Ectodermal cell (in vitro differentiated cells): Measurements from ENCODE around the gene ZMIZ1.
A peak's percentile ranks its signal among the peaks of the same experiment; 100 is the strongest.

Experiments used
- H3K27ac ChIP-seq: 2 replicates; pipeline ENCODE4 v1.7.0; 2013; ENCODE audit warnings: mild to moderate bottlenecking, low read depth, low read length; ENCODE audit not compliant: insufficient read depth, poor library complexity, severe bottlenecking
- H3K27me3 ChIP-seq: 2 replicates; pipeline ENCODE4 v1.7.0; 2013; ENCODE audit warnings: mild to moderate bottlenecking, low read length; ENCODE audit not compliant: insufficient read depth, control insufficient read depth, poor library complexity, severe bottlenecking
- H3K36me3 ChIP-seq: one replicate; pipeline ENCODE4 v1.7.0; 2013; ENCODE audit warnings: low read length; ENCODE audit not compliant: control insufficient read depth, insufficient read depth
- H3K4me1 ChIP-seq: one replicate; pipeline ENCODE4 v1.7.0; 2013; ENCODE audit warnings: low read length; ENCODE audit not compliant: control insufficient read depth, insufficient read depth
- H3K4me3 ChIP-seq: 2 replicates; pipeline ENCODE4 v1.7.0; 2013; ENCODE audit warnings: low read depth, low read length, control low read depth; ENCODE audit not compliant: insufficient read depth
- H3K9me3 ChIP-seq: 2 replicates; pipeline ENCODE4 v1.7.0; 2013; ENCODE audit warnings: mild to moderate bottlenecking, low read length, moderate library complexity; ENCODE audit not compliant: control insufficient read depth
- WGBS, 2 experiments: methylation state at CpG; one replicate each; pipeline ENCODE4 v1.1.7; 2013; ENCODE audit warnings: missing lambda C conversion rate in 2 of 2; 5-methylcytosine and 5-hydroxymethylcytosine counted together

Gene ZMIZ1

DNA sequence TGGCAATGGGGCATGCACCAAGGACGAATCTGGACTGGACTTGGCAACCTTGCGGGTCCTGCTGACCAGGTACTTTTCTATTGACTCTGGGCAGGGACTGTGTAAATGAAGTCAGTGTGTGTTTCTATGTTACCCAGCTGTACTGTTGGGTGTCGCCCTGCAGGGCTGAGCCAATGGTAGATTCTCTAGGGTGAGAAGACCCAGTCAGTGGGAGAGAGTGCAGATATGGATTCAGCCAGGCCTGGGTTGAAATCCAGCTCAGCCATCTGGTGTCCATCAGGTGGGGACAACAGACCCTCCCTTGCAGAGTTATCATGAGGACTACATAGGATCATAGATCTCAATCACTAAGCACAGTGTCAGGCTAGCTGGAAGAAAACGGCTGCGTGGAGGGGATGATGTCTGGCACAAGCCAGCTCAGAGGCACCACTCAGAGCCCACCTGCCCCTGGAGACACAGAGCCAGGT, 273.6 kb downstream of the ZMIZ1 start:
- Histone ChIP-seq H3K27ac (no peak overlapping the region), H3K4me3 (no peak overlapping the region), H3K36me3 (no peaks in the 10 kb centered on the region), H3K9me3 (no peaks in the 10 kb centered on the region), H3K4me1 (peaks cover 13% of the 10 kb centered on the region), H3K27me3 (no peaks in the 10 kb centered on the region)
- 95 to 96% methylated on average over 5 of the region's 5 CpGs for WGBS, 2 experiments

DNA sequence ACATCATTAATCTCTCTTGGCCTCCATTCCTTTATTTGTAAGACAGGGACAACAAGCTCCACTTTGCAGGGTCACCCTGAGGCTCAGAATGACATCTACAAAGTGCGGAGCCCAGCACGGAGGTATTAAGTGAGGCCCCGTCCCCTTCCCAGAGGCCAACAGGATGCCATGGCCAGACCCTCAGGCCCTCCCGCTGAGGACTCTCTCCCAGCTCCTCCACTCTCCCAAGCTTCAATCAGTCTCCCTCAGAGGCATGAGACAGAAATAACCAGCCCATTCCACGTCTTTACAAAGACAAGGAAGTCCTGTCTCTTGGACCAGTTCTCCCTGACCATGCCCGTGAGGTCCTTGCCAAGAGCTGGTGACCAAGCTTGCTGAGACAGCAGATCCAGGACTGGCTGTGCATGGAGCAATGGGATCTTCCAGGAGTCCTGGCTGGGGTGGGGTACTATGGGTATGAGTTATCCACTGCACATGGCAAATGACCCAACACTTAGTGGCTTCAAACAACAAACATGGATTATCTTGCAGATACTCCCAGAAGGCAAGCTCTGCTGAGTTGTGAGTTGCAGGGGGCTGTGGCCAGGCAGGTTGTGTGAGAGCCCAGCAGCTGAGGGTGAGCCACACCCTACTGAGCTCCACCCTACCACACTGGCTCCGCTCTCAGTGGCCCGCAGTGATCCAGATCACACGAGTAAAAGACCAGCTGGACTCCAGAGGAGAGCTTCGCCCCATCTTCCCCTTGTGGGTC, 274.2 kb downstream of the ZMIZ1 start:
- H3K4me3 ChIP-seq, result no peak overlapping the region
- peaks cover 13% of the 10 kb centered on the region for H3K4me1 ChIP-seq
- no peaks in the 10 kb centered on the region for H3K9me3 ChIP-seq
- no peaks in the 10 kb centered on the region for H3K36me3 ChIP-seq
- 91 to 92% methylated on average over 10 of the region's 10 CpGs for WGBS, 2 experiments
- H3K27ac ChIP-seq, result no peak overlapping the region
- H3K27me3 ChIP-seq, result no peaks in the 10 kb centered on the region

DNA sequence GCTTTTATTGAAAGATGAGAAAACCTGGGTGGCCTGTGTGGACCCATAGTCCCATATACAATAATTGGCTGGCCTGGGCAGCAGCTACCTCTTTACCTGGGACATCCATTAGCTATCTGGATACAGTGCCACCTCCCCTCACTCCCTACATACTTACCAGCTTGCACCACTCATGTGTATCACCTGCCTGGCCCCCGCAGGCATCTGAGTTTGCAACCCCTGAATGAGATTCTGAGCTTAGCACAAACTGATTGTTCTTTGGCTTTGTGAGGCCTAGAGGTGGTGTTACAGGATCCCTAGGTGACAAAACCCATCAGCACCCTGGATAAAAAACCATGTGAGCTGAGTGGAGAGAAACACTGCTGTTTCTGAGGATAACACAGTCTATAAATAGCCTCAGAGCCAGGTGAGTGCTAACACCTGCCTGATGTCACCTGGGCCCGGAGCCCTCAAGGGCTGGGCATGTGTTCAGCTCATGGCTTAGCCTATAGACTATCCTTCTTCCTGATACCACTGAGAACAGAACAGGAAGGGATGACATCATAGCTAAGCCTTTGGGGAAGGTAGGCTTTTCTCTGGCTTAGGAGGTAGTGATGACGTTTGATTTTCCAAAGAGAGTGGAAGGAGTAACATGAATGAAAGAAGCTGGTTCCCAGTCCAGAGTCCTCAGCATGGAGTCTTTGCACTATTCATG, 275.9 kb downstream of the ZMIZ1 start:
- Histone ChIP-seq H3K4me1 (peaks cover 13% of the 10 kb centered on the region), H3K9me3 (no peaks in the 10 kb centered on the region), H3K27ac (no peak overlapping the region), H3K36me3 (no peaks in the 10 kb centered on the region), H3K27me3 (no peaks in the 10 kb centered on the region), H3K4me3 (no peak overlapping the region)
- 69 to 78% methylated on average over 3 of the region's 3 CpGs for WGBS, 2 experiments

DNA sequence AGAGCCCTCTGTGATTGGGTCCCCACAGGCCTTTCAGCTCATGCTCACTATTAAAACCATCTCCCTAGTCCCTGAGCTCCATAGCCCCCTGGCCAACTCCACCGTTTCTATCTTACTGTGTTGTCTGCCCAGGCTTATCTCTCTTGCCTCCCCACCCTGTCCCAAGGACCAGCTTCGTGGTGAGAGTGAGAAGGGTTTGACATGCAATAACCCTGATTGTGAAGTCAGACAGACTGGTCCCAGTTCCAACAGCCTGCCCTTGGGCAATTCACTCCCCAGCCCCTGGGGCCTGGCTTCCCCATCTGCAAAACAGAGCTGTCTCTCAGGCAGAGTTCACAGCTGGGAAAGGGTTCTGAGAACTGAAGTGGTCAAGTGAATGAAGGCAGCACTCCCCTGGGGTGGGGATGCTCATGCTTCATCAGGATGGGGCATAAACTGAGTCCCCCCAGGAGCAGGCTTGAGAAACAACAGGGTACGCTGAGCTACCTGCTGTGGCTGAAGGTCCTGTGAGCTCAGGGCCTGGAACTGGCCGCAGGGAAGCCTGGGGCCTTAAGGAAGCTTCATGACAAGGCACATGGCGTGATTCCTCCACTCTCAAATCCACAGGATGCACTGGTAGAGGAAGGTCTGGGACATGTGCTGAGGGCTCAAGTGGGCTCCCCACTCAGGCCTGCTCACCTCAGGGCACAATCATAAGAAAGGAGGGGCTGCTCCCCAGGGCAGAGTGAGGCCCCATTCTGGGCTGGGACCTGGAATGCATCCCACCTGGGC, 276.7 kb downstream of the ZMIZ1 start:
- H3K9me3 ChIP-seq, result no peaks in the 10 kb centered on the region
- no peak overlapping the region for H3K27ac ChIP-seq
- 76 to 80% methylated on average over 5 of the region's 5 CpGs for WGBS, 2 experiments
- no peaks in the 10 kb centered on the region for H3K27me3 ChIP-seq
- H3K36me3 ChIP-seq, result peaks cover 1% of the 10 kb centered on the region
- H3K4me1 ChIP-seq, result peaks cover 13% of the 10 kb centered on the region
- H3K4me3 ChIP-seq, result no peak overlapping the region

DNA sequence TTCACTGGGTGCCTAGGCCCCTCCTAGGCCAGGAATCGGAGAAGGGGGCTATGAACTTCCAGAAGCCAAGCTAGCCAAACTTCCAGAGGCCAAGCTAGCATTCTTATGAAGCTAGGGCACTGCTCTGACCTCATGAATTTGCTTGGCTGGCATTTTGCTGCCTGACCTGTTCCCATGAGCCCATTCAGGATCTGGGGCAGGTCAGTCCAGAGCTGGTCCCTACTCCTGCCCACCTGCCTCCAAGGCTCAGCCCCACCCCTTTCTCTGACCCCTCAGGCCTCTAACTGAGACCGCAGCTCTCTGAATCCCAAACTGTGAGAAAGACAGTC, 277.2 kb downstream of the ZMIZ1 start:
- Histone ChIP-seq H3K36me3 (peaks cover 6% of the 10 kb centered on the region), H3K27me3 (no peaks in the 10 kb centered on the region), H3K4me3 (no peak overlapping the region), H3K4me1 (peaks cover 13% of the 10 kb centered on the region), H3K27ac (no peak overlapping the region), H3K9me3 (no peaks in the 10 kb centered on the region)
- WGBS, 2 experiments, result 95 to 98% methylated on average over 2 of the region's 2 CpGs

DNA sequence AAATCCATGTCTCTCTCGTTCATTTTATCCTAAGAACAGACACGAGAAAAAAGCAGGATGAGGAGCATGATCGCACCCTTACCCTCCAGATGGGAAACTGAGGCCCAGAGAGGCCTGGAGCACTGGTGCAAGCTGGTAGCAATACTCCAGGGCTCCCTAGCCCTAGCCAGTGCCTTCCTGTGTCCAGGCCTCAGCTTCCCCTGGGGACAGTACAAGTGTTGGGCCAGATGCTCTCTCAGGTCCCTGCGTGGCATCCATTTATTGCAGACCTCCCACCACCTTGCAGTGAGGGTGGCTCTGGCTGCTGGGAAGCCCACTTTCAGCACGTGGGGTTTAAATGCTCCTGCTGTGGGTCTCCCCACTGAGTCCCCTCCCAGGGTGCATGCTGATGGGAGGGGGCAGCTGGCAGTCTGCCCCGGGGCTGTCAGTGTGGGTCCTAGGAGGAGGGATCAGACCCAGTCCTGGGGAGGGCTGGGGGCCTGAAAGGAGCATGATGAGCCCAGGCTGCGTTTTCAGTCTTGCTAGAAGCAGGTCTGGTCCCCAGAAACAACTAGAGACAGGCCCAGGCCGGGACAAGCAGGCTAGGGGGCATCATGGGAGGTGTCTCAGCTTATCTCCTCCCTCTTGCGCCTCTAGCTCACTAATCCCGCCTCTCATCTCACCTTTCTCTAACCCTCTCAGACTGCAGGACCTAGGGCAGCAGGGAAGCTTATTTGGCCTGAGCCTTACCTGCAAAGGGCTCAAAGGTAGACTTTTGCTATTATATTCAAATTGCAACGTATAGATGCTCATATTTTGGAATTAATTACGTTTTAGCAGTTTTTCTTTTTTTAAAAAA, 277.8 kb downstream of the ZMIZ1 start:
- H3K27ac ChIP-seq, result peak overlapping the region; percentile 8
- peaks cover 13% of the 10 kb centered on the region for H3K4me1 ChIP-seq
- H3K9me3 ChIP-seq, result no peaks in the 10 kb centered on the region
- 60 to 63% methylated on average over 10 to 12 of the region's 12 CpGs for WGBS, 2 experiments
- H3K4me3 ChIP-seq, result no peak overlapping the region
- peaks cover 6% of the 10 kb centered on the region for H3K36me3 ChIP-seq
- no peaks in the 10 kb centered on the region for H3K27me3 ChIP-seq

DNA sequence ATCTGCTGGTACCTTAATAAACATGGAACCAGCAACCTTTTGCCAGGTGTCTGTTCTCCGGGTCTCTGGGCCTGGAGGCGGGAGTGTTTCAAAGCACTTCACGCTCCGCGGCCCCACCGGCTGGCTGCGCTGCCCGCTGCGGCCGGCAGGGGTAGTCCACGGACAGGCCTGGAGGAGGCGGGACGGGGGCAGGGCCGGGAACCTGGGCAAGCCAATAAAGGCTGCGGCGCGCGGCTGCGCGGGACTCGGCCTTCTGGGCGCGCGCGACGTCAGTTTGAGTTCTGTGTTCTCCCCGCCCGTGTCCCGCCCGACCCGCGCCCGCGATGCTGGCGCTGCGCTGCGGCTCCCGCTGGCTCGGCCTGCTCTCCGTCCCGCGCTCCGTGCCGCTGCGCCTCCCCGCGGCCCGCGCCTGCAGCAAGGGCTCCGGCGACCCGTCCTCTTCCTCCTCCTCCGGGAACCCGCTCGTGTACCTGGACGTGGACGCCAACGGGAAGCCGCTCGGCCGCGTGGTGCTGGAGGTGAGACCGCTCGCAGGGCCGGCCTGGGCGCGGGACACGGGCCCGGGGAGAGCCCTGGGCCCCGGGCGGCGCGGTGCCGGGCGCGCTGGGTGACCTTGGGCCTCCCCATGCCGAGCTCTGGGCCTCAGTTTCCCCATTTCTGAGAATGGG, 278.6 kb downstream of the ZMIZ1 start, which contains the start of gene PPIF:
Gene PPIF, plus strand, starts transcription at position 244 of the 668 bp plus-strand sequence. Its CDS starts 80 bp downstream, at position 324.
- WGBS, 2 experiments, result 1% methylated on average over 77 of the region's 77 CpGs
- H3K27ac ChIP-seq, result peak within 1 kb of the TSS; percentile 8
- H3K4me1 ChIP-seq, result peaks cover 13% of the 10 kb centered on the region
- no peaks in the 10 kb centered on the region for H3K27me3 ChIP-seq
- H3K4me3 ChIP-seq, result peak within 1 kb of the TSS; percentile 73
- H3K36me3 ChIP-seq, result peaks cover 6% of the 10 kb centered on the region
- no peaks in the 10 kb centered on the region for H3K9me3 ChIP-seq

DNA sequence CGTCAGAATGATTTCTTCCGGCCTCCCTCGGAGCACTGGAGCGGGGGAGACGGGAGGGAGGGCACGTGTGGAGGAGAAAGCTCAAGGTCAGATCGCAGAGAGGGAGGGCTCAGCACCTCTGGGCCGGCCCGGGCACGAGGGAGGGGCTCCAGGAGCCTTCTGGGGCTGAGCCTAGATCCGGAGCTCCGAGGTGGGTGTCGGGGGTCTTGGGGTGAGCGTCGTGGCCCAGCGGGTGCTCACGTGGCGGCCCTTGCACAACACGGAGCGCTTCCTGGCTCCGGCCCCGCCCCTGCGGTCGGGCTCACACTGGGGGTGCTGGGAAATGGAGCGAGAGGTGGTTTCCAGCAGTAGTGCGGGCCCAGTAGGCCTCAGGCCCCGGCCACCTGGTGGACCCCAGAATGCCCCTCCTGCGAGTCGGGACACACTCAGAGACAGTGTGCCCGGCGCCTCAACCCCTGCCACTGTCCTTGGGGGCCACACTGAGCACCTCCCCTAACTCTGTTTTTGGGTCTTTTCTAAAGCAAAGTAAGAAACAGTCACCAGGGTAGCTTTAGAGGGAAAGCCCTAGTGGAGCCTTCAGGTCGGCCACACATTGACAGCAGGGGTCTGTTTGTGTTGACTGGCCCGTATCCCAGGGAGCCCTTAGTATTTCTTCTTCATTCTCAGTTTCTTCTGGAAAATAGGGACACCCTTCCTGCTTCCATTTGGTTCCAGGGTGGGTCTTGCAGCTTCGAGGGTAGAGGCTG, 279.3 kb downstream of the ZMIZ1 start:
- Histone ChIP-seq H3K36me3 (peaks cover 10% of the 10 kb centered on the region), H3K27me3 (no peaks in the 10 kb centered on the region), H3K4me3 (peak overlapping the region; percentile 73), H3K27ac (no peak overlapping the region), H3K9me3 (no peaks in the 10 kb centered on the region), H3K4me1 (peaks cover 13% of the 10 kb centered on the region)
- WGBS, 2 experiments, result 13 to 15% methylated on average over 34 of the region's 34 CpGs

DNA sequence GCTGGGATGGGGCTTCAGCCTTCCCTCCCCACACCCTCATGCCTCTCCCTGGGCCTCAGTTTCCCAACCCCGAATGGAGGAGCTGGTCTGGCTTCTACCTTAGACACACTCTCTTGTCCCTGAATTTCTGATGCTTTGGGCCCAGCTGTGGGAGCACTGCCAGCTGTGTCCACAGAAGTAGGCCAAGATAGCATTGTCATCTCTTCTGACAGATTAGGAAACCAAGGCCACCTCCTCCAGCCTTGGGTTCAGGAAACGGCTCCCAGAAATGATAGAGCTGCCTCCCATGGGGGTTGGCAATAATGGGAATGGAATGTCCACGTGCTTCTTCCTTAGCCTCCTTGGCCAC, 279.8 kb downstream of the ZMIZ1 start:
- Histone ChIP-seq H3K4me3 (no peak overlapping the region), H3K9me3 (no peaks in the 10 kb centered on the region), H3K27ac (no peak overlapping the region), H3K36me3 (peaks cover 15% of the 10 kb centered on the region), H3K27me3 (no peaks in the 10 kb centered on the region), H3K4me1 (peaks cover 13% of the 10 kb centered on the region)
- WGBS, 2 experiments, result 95 to 97% methylated on average over 3 of the region's 3 CpGs
